Transverse colon (tissue), 4 donors: ENCODE data around the gene TTC23L. TPM values are rescaled to one million over a fixed set of nuclear protein-coding genes. Genes with fewer than 3 reads are reported as not detected.

Experiments
- DNase-seq: peaks from one replicate; pipeline ENCODE4 v3.0.0-alpha.2; 2019
- H3K27ac ChIP-seq, 4 donors: fragments of 200-600 bp; sonication (generic); 2 replicates each; pipeline ENCODE4 v1.5.1; 2016 to 2018; ENCODE audit warnings: inconsistent platforms in 4 of 4
- H3K27me3 ChIP-seq: fragments of 200-600 bp; sonication (generic); 2 replicates; pipeline ENCODE4 v1.5.1; 2017; ENCODE audit warnings: inconsistent platforms
- H3K36me3 ChIP-seq, 4 donors: fragments of 200-600 bp; sonication (generic); 2 replicates each; pipeline ENCODE4 v1.5.1; 2017 to 2019; ENCODE audit warnings: inconsistent platforms in 4 of 4
- H3K4me1 ChIP-seq, 4 donors: fragments of 200-600 bp; sonication (generic); 2 replicates each; pipeline ENCODE4 v1.5.1; 2017 to 2020; ENCODE audit warnings: inconsistent platforms in 4 of 4
- H3K4me3 ChIP-seq, 4 donors: fragments of 200-600 bp; sonication (generic); 1 replicate in 1 of 4; 2 replicates in 3 of 4; pipeline versions ENCODE4 v1.5.1 to v1.6.1; 2017 to 2019; ENCODE audit warnings: inconsistent platforms in 4 of 4
- H3K9me3 ChIP-seq, 2 donors: fragments of 200-600 bp; sonication (generic); 2 replicates each; pipeline ENCODE4 v1.5.1; 2017 to 2019; ENCODE audit warnings: inconsistent platforms in 2 of 2
- CTCF ChIP-seq, 5 experiments: fragments of 200-600 bp in 3 of 5; fragments of 450-650 bp in 2 of 5; sonication (generic) in 3 of 5; IDR thresholded peaks; 1 replicate in 2 of 5; 2 replicates in 3 of 5; pipeline ENCODE4 v1.5.1; 2016 to 2017; ENCODE audit warnings: antibody characterized with exemption in 5 of 5, inconsistent platforms in 3 of 5, mild to moderate bottlenecking in 2 of 5, moderate library complexity in 1 of 5
- EP300 ChIP-seq: sonication (generic); formaldehyde crosslinking; IDR thresholded peaks from one replicate; pipeline ENCODE4 v1.6.1; 2017; ENCODE audit warnings: antibody characterized with exemption, low read depth
- POLR2A ChIP-seq: fragments of 450-650 bp; IDR thresholded peaks from one replicate; pipeline ENCODE4 v1.6.1; 2016; ENCODE audit warnings: antibody characterized with exemption, mild to moderate bottlenecking, moderate library complexity
- POLR2AphosphoS5 ChIP-seq, 3 donors: sonication (generic); formaldehyde crosslinking; IDR thresholded peaks; one replicate each; pipeline ENCODE4 v1.6.1; 2016; ENCODE audit warnings: antibody characterized with exemption in 3 of 3
- WGBS, 2 donors: methylation state at CpG; one replicate each; pipeline ENCODE4 v1.1.5; 2018; ENCODE audit warnings: low coverage in 1 of 2; 5-methylcytosine and 5-hydroxymethylcytosine counted together
- in situ Hi-C, 4 donors: fragments of 200-750 bp; cut with MboI; loops; one replicate each; pipeline versions ENCODE4 v1.15.0 to v1.15.1; 2017; ENCODE audit warnings: low sequenced_read_pairs in 3 of 4, low pct_ligation_motif_present in 1 of 4, low pct_unique_long_range_greater_than_20kb in 1 of 4
- intact Hi-C: fragments of 100-400 bp; cut with DNase I; formaldehyde crosslinking; loops from one replicate; pipeline ENCODE4 v1.15.1; 2023; ENCODE audit warnings: low total_unique reads
- total RNA-seq, 4 donors: library from RNA; depleted of rRNA; stranded (reverse); fragments of >200 nt; gene quantifications; one replicate each; pipeline ENCODE4 v1.1.0, GENCODE V29; 2016

TTC23L gene
- total RNA-seq, 4 donors from 2014 or later: 0.27 to 0.32 TPM; not detected in 2

GRCh38 chr5:34841816-34842215 lies 2.9 kb downstream of the TTC23L start:
- H3K9me3 ChIP-seq: no peaks in the 10 kb centered on the region
- H3K36me3 ChIP-seq: no peaks in the 10 kb centered on the region
- H3K4me3 ChIP-seq: no peak overlapping the region
- 92% methylated on average over 2 of the region's 2 CpGs; no CpG with 5 or more reads in 1 of the 2 donors for whole genome bisulfite sequencing, 2 donors
- intact Hi-C loops (no loop called here), in situ Hi-C loops (no loop called here)
- no peaks in the 10 kb centered on the region for H3K27me3 ChIP-seq
- peaks cover 0 to 7% (median 2%) of the 10 kb centered on the region in 4 donors for H3K4me1 ChIP-seq
- no peak overlapping the region for H3K27ac ChIP-seq
- DNase-seq: no peak
- no peak for TF ChIP-seq POLR2AphosphoS5 (IDR thresholded peaks at IDR 0.05)
- no peak for TF ChIP-seq POLR2A
- no peak for TF ChIP-seq EP300
- no peak for TF ChIP-seq CTCF (IDR thresholded peaks at IDR 0.05)

GRCh38 chr5:34842554-34842953 lies 3.6 kb downstream of the TTC23L start:
- H3K4me3 ChIP-seq: no peak overlapping the region
- in situ Hi-C loops: no loop called here
- H3K27me3 ChIP-seq: no peaks in the 10 kb centered on the region
- no peaks in the 10 kb centered on the region for H3K9me3 ChIP-seq
- no peaks in the 10 kb centered on the region for H3K36me3 ChIP-seq
- DNase-seq: no peak
- H3K27ac ChIP-seq: no peak overlapping the region
- no peak for TF ChIP-seq POLR2A
- no peak for TF ChIP-seq EP300
- TF ChIP-seq CTCF (IDR thresholded peaks at IDR 0.05): no peak
- no peak for TF ChIP-seq POLR2AphosphoS5 (IDR thresholded peaks at IDR 0.05)
- intact Hi-C loops: no loop called here
- 100% methylated on average over 4 of the region's 7 CpGs; no CpG with 5 or more reads in 1 of the 2 donors for WGBS, 2 donors
- peaks cover 0 to 7% (median 2%) of the 10 kb centered on the region in 4 donors for H3K4me1 ChIP-seq

- intact Hi-C loops: no loop called here
- in situ Hi-C loops: no loop called here
Observed at GRCh38 chr5:34843497-34843896, 4.5 kb downstream of the TTC23L start.

DNA sequence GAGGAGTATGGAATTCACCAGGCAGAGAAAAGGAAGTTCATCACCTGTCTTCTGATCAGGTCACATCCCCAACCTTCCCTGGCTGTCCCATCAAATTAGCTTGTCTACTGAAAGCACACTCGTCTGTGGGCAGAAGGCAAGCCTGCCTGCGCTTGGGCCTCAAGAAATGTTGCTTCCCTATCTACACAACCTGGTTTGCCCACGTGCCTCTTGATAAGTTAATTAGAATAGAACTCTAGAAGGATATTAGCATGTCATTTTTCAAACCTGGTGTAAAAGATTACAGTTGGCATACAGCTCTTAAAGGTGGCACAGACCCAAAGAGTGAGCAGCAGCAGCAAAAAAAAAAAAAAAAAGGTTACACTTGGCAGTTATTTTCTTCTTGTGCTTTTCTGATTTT lies 5.1 kb downstream of the TTC23L start:
- H3K9me3 ChIP-seq: no peaks in the 10 kb centered on the region
- 73 to 80% methylated on average over 3 of the region's 3 CpGs for WGBS, 2 donors
- TF ChIP-seq POLR2AphosphoS5 (IDR thresholded peaks at IDR 0.05): no peak
- no peak for TF ChIP-seq EP300
- no peak for TF ChIP-seq POLR2A
- TF ChIP-seq CTCF (IDR thresholded peaks at IDR 0.05): no peak
- DNase-seq: no peak
- intact Hi-C loops (no loop called here), in situ Hi-C loops (no loop called here)
- peaks cover 0 to 7% (median 2%) of the 10 kb centered on the region in 4 donors for H3K4me1 ChIP-seq
- H3K4me3 ChIP-seq: no peak overlapping the region
- H3K36me3 ChIP-seq: no peaks in the 10 kb centered on the region
- H3K27ac ChIP-seq: no peak overlapping the region
- no peaks in the 10 kb centered on the region for H3K27me3 ChIP-seq

More at GRCh38 chr5:34843497-34843896, 4.5 kb downstream of the TTC23L start:
- no peak overlapping the region for H3K4me3 ChIP-seq
- 90 to 94% methylated on average over 2 of the region's 2 CpGs for WGBS, 2 donors
- H3K9me3 ChIP-seq: no peaks in the 10 kb centered on the region
- H3K36me3 ChIP-seq: no peaks in the 10 kb centered on the region
- no peak for DNase-seq
- H3K4me1 ChIP-seq: peaks cover 0 to 7% (median 2%) of the 10 kb centered on the region in 4 donors
- no peak overlapping the region for H3K27ac ChIP-seq
- no peaks in the 10 kb centered on the region for H3K27me3 ChIP-seq
- TF ChIP-seq CTCF (IDR thresholded peaks at IDR 0.05) (no peak), POLR2A (no peak), POLR2AphosphoS5 (IDR thresholded peaks at IDR 0.05) (no peak), EP300 (no peak)
